Measurements from ENCODE around the gene RAB4B.
A peak's percentile ranks its signal among the peaks of the same experiment; 100 is the strongest.
"Not testable (repeated sequence)": the region's sequence is repeated elsewhere in the genome, so short reads cannot be mapped to it uniquely, and the experiment has no call there.

The RAB4B gene

DNA sequence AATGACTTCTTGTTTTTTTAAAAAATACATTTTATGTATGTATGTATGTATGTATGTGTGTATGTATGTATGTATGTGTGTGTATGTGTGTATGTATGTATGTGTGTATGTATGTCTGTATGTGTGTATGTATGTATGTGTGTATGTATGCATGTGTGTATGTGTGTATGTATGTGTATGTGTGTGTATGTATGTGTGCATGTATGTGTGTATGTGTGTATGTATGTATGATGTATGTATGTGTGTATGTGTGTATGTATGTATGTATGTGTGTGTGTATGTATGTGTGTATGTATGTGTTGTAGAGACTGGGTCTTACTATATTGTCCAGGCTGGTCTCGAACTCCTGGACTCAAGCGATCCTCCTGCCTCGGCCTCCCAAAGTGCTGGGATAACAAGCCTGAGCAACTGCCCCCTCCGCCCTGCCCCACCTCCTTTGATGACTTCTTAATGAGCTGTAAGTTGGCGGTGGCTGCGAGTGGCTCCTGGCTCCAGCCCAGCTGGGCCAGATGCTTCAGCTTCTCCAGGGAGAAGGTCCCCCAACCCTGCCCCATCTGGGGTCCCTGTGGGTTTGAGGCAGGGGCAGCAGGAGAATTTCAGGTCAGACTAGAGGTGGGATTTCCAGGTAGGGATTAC is 47.5 kb downstream of the RAB4B start:
- DNase-seq: not testable (repeated sequence)

DNA sequence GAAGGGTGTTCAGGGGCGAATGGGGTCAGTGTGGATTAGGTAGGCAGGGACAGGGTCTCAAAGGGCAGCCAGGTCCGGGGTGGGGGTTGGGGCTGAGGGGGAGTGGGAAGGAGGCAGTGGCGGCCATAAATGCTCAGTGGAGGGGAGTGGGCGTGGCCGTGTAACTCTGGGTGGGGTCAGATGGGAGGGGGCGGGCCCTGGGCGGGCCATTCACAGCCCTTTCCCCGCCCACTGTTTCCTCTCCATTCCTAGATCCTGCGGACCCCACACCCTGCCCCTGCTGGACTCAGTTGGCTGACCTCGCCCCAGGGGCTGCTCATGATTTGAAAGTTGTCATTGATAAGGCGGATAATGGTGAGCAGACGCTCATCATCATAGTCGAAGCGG is 48.3 kb downstream of the RAB4B start:
- DNase-seq: not testable (repeated sequence)

DNA sequence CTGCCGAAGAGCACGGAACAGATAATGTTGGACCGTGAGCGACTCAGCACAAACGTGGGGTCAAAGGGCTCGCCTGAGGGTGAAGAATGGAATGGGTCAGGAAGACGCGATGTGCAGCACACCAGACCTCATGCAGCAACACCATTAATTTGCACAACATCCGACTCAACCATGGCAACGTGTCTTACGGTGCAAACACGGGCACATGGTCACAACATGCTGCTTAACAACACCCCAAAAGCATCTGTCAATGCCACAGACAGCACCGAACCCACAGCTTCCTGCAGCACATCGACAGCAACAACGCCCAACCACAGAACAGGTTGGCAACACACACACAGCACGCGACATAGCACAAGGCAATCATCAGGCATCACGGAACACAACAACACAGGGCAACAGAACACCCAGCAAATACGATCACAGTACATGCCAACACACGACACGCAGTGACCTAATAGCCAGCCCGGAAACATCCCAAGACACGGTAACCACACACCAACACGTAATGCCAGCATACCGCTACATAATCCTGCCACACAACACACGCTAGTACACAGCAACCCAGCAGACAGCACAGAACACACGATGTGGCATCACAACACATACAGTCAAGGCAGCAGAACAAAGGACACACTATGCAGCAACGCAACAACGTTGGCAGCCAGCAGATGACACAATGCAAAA is 48.8 kb downstream of the RAB4B start:
- DNase-seq: peak; percentile 36

DNA sequence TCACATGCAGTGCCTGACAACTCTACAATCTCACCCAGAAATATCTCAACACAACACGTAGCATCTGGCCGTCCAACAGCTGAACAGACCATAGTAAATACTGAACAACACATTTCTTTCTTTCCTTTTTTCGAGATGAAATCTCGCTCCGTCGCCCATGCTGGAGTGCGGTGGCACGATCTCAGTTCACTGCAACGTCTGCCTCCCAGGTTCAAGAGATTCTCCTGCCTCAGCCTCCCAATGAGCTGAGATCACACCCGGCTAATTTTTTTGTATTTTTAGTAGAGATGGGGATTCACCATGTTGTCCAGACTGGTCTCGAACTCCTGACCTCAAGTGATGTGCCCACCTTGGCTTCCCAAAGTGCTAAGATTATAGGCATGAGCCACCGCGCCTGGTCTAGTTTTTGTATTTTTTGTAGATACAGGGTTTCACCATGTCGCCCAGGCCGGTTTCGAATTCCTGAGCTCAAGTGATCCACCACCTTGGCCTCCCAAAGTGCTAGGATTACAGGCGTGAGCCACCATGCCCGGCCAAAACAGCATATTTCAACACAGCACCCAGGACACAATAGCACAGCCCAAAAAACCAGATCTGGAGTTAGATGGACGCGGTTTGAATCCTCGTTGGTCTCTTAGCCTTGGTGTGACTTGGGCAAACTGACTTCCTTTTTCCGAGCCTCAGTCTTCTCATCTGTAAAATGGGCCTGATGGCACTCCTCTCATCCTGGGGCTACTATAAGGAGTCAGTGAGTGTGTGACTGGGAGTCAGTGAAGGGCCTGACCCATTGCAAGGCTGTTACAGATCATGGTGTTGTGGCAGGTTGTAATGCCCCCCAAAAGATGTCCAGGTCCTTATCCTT is 49.6 kb downstream of the RAB4B start:
- DNase-seq: no peak

DNA sequence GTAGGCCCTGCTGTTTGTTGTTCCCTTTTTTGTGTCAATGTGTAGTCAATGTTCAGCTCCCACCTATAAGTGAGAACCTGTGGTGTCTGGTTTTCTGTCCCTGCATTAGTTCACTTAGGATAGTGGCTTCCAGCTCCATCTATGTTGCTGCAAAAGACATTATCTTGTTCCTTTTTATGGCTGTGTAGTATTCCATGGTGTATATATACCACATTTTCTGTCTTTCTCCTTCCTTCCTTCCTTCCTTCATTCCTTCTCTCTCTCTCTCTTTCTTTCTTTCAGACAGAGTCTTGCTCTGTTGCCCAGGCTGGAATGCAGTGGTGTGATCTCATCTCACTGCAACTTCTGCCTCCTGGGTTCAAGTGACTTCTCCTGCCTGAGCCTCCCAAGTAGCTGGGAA is 51.2 kb downstream of the RAB4B start:
- no peak for DNase-seq

DNA sequence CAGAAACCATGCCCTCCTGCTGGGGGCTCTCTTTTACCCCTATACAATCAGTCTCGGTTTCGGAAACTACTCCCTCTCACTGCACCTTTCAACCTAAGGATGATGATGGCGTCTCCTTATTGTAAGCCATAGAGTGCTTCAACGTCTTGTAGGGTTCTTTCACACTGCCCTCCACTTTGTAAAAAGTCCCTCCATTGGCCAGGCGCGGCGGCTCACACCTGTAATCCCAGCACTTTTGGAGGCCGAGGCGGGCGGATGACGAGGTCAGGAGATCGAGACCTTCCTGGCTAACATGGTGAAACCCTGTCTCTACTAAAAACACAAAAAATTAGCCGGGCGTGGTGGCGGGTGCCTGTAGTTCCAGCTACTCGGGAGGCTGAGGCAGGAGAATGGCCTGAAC is 52.7 kb downstream of the RAB4B start:
- not testable (repeated sequence) for DNase-seq

DNA sequence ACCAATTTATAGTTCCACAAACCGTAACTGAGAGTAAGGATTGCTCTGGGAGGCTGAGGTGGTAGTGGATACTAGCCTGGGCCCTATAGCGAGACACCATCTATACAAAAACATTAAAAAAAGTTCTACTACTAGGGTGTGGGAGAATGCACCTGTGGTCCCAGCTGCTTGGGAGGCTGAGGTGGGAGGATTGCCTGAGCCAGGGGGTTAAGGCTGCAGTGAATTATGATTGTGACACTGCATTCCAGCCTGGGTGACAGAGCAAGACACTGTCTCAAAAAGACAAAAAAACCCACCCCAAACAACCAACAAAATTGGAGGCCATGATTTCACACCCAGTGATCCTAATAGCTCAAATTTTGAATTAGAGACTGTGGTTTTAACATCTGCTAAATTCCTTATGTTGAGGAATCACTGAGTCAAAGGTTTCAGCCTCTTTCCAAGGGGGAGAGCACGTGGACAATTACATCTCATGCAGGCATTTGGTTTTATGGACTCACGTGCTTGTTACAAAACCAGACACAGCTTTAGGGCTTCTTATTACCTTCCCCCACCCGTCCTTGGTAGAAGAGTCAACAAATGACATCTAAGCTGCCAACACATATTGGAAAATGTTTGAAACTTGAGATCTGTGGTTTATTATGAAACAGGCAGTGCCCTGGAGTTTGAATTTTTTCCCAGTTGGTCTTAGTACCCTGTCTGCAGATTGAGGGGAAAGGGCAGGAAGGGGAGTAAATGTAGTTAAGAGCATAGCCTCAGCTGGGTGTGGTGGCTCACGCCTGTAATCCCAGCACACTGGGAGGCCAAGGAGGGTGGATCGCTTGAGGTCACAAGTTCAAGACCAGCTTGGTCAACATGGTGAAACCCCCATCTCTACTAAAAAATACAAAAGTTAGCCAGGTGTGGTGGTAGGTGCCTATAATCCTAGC is 53.7 kb downstream of the RAB4B start:
- no peak for DNase-seq

DNA sequence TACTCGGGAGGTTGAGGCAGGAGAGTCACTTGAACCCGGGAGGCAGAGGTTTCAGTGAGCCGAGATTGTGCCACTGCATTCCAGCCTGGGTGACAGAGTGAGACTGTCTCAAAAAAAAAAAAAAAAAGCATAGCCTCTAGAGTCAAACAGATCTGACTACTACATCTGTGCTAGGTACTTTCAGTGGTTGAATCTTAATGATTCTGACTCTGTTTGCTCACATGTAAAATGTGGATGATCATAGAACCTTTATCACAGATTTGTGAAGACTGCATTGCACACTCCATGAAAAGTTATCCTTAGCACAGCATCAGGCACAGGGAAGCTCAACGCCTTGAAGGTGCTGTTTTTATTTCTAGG is 54.4 kb downstream of the RAB4B start:
- DNase-seq: not testable (repeated sequence)

DNA sequence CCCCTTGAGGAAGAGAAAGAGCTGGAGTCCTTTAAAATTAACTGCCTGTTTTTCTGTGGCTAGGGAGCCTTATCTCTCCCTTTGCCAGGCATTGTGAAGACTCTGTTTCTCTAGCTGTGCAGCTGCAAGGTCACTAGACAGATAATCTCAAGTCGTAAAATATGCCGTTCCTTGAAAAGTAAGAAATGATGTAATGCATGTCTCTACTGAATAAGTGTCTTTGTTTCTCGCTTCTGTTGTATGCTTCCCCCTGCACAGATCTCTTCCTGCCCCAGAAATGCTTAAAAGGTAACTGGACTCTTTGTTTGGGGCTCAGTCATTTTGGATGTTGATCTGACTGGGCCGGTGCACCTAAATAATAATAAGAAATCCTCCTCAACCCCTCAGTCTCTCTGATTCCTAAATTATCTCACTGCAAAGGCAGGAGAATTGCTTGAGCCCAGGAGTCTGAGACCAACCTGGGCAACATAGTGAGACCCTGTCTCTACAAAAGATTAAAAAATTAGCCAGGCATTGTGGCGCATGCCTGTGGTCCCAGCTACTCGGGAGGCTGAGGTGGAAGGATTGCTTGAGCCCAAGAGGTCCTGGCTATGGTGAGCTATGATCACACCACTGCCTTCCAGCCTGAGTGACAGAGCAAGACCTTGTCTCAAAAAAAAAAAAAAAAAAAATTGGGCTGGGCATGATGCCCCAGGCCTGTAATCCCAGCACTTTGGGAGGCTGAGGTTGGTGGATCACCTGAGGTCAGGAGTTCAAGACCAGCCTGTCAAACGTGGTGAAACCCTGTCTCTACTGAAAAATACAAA is 55.9 kb downstream of the RAB4B start:
- DNase-seq: not testable (repeated sequence)

DNA sequence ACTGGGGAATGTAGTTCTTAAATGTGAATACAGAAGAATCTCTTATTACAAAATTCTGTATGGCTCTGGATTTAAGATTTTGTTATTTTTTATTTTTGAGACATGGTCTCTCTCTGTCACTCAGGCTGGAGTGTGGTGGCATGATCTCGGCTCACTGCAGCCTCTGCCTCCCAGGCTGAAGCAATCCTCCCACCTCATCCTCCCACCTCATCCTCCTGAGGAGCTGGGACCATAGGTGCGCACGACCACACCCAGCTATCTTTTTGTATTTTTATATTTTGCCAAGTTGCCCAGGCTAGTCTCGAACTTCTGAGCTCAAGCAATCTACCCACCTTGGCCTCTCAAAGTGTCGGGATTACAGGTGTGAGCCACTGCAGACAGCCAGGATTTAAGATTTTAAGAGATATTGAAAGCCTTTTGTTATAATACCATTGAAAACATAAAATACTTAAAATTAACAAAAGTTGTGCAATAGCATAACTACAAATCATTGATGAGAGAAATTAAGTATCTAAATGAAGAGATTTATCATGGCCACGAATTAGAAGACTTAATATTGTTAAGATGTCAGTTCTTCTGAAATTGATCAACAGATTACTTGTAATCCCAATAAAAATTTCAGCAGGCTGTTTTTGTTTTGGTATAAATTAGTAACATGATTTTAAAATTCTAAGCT is 58.8 kb downstream of the RAB4B start:
- DNase-seq: no peak

DNA sequence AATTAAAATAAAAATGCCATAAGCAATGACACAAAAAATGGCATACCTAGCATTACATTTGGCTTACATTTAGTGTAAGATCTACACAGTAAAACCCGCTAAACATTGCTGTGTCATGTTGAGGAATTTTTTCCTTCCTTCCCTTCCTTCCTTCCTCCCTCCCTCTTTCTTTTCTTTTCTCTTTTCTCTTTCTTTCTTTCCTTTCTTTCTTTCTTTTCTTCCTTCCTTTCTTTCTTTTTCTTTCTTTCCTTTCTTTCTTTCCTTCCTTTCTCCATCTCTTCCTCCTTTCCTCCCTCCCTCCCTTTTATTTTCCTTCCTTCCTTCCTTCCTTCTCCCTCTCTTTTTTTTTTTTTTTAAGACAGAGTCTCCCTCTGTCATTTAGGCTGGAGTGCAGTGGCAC is 60.4 kb downstream of the RAB4B start:
- DNase-seq: not testable (repeated sequence)

DNA sequence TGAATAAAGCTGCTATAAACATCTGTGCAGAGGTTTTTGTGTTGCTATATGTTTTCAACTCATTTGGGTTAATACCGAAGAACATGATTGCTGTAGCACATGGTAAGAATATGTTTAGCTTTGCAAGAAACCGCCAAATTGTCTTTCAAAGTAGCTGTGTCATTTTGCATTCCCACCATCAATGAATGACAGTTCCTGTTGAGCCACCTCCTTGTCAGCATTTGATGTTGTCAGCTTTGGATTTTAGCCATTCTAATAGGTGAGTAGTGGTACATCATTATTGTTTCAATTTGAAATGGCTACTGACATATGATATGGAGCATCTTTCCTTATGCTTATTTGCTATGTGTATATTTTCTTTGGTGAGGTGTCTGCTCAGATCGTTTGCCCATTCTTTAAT is 64.0 kb downstream of the RAB4B start:
- not testable (repeated sequence) for DNase-seq

DNA sequence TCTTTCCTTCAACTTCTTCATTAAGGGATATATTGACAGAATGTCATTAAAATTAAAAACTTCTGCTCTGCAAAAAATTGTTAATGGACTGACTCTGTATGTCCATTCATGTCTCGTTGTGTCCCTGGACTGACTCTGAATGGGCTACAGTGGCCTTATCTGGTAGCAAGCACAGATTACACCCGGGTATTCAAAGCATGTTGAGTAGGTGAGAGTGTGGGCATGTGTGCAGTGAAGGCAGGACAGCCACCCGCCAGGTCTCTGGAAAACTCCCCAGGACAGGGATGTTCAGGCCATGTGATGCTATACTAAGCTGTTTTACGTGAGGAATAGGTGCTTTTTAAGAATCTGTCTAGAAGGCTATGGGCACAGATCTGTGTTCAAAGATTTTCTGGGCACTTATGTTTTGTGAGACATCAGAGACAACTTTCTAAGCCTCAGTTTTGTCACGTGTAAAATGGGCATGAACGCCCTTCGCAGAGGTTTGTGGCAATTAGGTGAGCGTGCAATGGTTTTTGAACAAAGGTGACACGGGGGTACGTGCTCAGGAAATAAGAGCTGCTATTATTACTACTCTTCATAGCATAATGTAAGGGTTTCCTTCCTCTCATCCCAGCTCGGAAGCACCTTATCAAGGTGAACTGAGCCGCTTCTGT is 65.1 kb downstream of the RAB4B start:
- not testable (repeated sequence) for DNase-seq

DNA sequence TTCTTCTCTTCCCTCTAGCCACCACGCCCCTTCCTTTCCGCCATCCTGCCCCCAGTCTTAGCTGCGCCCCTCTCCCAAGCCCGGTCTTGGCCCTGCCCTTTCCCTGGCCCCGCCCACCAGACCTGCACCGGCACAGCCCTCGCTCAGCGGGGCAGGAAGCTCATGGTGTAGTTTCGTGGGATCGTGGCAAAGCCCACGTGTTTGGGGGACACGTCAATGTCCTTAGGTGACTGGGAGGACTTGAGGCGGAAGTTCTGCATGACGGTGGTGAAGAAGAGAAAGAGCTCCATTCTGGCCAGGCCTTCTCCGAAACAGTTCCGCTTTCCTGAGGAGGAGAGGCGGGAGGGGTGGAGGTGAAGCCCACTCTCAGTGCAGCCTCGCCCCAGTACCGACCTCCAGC is 65.6 kb downstream of the RAB4B start:
- DNase-seq: peak; percentile 59

Data from stimulated activated naive CD4-positive, alpha-beta T cell treated with Interleukin-2 at 50 U/mL for 16 hours (primary cell).